ENCODE data around the gene SIPA1L3.

The SIPA1L3 gene

DNA sequence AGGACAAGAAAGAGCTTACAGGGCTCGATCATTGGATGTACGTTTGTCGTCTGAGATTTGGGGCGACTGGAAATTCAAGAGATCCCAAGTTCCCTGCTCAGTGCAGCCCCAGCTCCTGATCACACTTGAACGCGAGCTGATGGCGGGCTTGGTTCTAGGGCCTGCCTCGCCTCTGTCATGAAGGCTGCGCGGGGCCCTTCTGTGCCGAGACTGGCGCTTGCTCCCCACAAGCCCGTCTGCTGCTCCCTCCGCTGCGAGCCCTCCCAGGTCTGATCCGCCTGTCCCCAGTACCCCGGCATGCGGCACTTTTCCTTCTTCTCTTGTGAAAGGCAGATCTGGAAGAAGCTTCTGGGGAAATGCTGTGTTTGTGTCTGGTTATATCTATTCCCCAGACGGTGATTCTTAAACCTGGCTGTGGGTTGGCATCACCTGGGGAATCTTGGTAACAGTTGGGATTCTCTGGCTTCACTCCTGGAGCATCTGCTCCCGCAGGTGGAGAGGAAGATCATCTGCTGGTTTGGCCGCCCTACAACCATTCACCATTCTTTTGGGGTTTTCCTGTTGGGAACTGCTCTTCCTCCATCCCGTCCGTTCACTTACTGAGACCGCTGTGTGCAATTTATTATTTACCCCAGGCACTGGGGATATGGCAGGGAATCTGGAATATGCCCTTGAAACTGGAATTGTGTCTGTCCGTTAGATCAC, 43.6 kb downstream of the SIPA1L3 start:
- DNase-seq, result no peak

DNA sequence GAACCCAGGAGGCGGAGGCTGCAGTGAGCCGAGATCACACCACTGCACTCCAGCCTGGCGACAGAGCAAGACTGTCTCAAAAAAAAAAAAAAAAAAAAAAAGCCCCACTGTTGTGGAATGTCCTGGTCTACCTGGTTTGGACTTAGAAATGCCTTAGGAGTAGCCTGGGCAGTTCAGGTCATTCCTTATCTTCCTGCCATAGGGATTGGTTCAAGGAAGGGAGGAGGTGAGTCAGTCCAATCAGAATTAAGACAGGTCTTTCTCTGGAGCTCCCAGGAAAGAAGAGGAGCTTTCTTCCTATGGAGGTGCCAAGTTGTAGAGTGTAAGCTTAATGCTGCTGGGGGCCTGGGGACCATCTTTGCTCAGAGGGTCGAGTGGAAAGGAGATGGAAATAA, 44.8 kb downstream of the SIPA1L3 start:
- no peak for DNase-seq

- no peak for DNase-seq
These were observed 46.3 kb downstream of the SIPA1L3 start for GRCh38 chr19:37953171-37953917.

- DNase-seq, result no peak
These were observed 46.9 kb downstream of the SIPA1L3 start for GRCh38 chr19:37953918-37954303.

- no peak for DNase-seq
These were observed 47.4 kb downstream of the SIPA1L3 start for GRCh38 chr19:37954421-37954874.

GRCh38 chr19:37955986-37956385, 49.0 kb downstream of the SIPA1L3 start:
- no peak for DNase-seq

DNA sequence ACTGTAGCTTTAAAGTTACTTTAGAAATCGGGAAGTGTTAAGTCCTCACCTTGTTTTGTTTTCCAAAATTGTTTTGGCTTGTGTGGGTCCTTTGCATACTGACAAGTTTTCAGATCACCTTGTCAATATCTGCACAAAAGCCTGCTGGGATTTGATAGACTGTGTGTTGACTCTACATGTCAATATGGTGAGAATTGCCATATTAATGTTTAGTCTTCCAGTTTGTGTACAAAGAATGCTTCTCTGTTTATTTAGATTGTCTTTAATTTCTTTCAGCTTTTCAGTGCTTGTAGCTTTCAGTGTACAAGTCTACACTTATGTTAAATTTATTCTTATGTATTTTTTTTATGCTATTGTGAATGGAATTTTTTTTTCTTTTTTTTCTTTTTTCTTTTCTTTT, 50.2 kb downstream of the SIPA1L3 start:
- DNase-seq, result no peak

DNA sequence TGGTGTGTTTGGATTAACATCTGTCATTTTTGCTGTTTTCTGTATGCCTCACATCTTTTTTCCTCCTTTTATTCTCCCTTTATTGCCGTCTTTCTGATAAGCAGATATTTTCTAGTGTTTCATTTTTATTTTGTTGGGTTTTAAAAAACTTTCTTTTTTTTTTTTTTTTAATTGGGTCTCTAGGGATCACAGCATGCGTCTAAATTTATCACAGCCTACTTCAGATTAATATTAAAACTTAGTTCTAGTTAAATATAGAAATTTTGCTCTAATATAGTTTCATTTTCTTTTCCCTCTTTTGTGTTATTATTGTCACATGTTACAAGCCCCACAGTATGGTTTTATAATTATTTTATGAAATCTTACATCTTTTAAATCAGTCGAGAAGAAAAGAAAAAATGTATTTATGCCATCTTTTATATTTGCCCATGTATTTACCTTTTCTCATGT, 52.7 kb downstream of the SIPA1L3 start:
- DNase-seq, result no peak

DNA sequence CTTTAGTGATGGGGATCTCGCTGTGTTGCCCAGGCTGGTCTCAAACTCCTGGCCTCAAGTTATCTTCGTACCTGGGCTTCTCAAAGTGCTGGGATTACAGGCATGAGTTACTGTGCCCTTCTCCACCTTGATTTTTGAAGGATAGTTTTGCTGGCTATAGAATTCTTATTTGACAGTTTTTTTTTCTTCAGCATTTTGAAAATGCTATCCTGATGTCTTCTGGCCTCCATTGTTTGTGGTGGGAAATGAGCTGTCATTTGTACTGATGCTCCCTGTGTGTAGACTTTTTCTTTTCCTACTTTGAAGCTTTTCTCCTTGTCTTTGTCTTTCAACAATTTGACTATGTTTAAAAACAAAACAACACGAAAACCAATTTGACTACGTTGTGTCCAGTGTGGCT, 54.2 kb downstream of the SIPA1L3 start:
- no peak for DNase-seq

DNA sequence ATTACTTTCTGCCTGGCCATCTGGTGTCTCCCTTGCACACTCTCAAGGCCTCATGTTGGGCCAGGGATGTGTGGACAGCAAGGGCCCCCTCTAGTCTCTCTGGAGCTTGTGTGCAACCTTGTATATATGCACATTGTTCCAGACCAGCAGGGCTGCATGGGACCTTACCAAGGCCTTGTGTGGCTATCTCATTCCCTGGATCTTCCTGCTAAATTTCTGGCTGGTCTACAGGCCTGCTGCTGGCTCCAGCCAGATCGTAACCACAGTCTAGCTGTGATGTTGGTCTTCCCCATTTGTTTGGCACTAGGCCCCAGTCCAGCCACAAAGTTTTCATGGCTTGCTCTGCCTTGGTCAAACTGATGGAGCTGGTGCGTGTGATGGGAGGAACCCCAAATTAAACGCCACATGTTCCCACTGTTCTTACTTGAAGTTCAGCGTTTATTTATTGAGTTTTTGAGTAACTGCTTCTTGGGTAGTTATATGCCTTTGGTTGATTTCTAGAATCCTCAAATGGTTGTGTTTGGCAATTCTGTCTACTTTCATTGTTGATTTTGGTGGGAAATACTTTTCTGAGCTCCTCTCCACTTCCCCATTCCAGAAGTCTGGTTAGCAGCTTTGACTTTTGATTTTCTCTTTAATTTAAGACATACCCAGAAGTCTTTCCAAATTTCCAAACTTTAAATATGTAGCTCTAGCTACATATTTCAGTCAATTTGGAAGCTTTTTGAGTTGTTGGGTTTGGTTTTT, 56.4 kb downstream of the SIPA1L3 start:
- no peak for DNase-seq

DNA sequence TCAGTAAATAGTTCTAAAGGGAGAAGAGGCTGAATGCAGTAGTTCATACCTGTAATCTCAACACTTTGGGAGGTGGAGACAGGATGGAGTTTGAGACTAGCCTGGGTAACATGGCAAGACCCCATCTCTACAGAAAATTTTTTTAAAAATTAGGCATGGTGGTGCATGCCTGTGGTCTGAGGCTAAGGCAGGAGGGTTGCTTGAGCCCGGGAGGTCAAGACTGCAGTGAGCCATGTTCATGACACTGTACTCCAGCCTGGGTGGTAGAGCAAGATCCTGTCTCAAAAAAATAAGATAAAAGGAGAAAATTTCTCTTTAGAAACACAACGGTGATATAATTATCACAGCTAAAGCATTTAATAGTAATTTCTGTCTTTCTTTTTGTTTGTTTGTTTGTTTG, 57.1 kb downstream of the SIPA1L3 start:
- DNase-seq, result no peak

GRCh38 chr19:37966211-37966661, 59.2 kb downstream of the SIPA1L3 start:
- DNase-seq, result no peak

DNA sequence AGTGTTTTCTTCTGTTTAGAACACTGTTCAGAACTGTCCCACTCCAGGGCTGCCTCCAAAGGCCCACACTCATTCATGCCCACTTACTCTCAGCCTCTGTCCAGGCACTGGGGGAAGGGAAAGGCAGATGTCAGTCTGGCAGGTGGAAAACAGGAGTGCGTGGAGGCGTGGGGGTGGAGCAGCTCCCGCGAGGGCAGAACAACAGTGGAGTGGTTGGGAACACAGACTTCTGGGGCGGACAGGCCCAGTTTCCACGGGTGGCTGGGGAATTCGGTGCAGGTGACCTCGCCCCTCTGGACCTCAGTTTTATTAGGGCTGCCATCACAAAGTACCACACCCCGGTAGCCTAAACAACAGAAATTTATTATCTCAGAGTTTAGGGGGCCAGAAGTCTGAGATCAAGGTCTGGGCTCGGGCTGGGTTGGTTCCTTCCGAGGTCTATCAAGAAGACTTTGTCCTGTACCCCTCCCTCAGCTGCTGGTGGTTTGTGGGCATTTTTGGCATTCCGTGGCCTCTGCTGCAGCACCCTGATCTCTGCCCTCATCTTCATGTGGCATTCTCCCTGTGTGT, 59.7 kb downstream of the SIPA1L3 start:
- no peak for DNase-seq

DNA sequence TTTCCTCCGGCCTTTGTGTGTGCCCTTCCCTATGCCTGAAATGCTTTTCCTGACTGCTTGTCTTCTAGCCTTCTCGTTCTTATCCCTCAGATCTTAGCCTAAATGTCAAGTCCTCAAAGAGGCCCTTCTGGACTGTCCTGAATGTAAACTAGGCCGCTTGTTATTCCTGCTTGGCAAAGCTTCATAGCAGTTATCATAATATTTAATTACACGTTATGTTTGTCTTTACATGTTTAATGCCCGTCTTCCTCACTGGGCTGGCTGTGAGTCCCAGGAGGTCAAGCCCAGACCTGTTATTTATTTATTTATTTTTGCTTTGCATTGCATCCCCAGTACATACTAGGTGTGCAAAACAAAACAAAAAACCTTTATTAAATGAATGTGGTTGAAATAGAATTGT, 62.7 kb downstream of the SIPA1L3 start:
- no peak for DNase-seq

DNA sequence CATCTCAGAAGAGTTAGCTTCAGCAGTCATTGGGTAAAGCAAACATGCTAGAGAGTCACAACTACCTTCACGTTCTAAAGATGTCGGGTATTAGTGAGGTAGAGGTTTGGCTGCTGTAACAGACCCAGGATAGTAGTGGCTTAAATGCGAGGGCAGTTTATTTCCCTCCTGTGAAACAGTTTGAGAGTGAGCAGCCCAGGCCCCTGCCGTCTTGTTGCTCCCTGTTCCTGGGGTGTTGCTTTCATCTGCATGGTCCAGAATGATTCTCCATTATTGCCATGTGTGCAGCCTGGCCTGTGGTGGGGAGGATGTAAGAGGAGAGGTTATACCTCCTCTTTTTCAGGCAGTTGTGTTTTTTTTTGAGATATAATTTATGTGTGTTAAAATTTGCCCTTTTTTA, 63.7 kb downstream of the SIPA1L3 start:
- DNase-seq, result no peak

GRCh38 chr19:37972803-37973202, 65.8 kb downstream of the SIPA1L3 start:
- DNase-seq, result no peak

- no peak for DNase-seq
These were observed 66.7 kb downstream of the SIPA1L3 start for GRCh38 chr19:37973666-37974065.

DNA sequence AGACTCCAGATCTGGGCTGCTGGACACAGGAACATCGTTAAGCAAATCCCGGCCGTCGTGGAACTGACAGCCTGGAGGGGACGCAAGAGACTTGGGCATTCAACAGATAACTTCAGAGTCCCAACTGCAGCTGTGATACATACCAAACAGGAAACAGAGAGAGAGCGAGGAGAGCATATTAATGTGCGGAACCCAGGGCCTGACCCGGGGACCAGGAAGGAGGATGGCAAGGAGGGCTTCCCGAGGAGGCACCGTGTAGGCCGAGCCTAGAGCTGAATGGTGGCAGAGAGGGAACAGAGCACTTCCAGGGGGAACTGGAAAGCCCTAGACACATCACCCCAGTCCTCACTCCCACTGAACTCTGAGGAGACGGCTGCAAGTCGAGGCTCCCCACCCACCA, 68.1 kb downstream of the SIPA1L3 start:
- no peak for DNase-seq

DNA sequence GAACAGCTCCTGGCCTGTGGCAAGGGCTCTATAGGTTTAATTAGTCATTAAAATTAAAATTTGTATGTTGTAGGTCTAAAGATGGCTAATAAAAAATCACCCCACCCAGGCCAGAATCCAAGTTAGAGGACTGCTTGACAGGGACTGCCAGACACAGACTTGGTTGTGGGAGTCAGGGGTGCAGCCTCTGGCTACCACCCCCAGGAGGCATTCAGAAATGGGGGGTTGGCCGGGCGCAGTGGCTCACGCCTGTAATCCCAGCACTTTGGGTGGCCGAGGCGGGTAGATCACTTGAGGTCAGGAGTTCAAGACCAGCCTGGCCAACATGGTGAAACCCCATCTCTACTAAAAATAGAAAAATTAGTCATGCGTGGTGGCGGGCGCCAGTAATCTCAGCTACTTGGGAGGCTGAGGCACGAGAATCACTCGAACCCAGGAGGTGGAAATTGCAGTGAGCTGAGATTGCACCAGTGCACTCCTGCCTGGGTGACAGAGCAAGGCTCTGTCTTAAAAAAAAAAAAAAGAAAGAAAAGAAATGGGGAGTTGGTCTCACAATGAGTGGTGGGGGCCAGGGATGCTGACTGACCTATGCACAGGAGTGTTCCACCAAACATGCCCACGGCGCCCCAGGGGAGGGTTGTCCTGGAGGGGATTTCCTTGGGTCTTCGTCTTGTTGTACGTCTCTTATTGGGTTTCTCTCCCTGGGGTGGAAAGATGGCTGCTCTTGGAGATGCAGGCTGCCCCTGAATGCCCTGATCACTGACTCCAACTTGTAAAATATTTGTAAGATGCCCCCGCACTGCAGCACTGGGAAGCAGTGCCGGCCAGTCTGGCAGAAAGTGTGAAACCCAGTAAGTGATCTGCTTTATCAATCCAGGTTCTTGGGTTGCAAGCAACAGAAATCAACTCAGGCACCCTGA, 68.8 kb downstream of the SIPA1L3 start:
- DNase-seq, result no peak

- no peak for DNase-seq
These were observed 70.4 kb downstream of the SIPA1L3 start for GRCh38 chr19:37977391-37977790.

DNA sequence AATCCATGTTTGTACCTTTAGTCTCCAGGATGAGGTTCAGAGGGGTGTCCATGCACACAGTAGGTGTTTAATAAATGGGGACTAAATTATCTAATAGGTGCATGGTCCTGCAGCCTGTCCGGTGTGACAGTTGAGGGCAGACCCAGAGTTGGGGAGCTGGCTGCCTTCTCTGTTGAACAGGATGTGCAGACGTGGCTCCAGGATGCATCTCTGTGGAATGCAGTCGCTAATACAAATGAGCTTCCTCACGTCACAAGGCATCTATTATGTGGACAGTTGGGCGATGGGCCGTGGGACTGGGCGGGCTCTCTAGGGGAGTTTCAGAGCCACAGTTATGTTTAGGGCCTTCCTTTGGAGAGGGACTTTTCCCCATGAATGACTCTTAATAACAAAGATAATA, 71.0 kb downstream of the SIPA1L3 start:
- no peak for DNase-seq

- no peak for DNase-seq
These were observed 72.6 kb downstream of the SIPA1L3 start for GRCh38 chr19:37979547-37980082.

Measured in NCI-H1092 treated with DMSO at 0.1 percent for 48 hours (cell line).